ENCODE results near the gene GATA3.

The GATA3 gene

DNA sequence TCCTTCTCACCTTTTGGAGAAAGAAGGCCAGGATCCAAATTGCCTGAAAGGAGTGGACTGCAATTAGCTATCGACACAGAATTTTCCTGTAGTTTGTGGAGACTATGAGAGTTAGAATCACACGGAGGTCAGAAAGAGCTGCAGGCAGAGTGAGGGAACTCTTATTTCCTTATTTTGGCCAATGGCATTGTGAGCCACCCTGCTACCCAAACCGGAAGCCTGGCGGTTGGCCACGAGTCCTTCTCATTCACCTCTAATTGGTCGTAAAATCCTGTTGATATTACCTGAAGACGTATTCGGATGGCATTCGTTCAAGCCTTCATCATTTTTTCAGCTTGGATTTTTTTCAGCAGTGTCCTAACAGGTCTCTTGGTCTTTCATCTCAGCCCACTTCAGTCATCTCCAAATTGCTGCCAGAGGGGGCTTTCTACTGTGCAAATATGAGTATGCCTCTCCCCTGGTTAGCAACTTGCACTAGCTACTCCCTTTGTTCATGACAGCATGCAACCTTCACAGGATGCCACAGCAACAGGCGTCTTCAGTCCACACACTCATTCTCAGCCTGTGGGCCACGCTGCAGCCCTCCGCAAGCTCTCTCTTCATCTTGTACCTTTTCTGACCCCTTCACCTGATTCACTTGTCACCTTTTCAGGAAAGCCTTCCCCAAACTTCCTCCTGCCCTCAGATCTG lies 66.9 kb downstream of the GATA3 start:
- no peaks in the 10 kb centered on the region for H3K4me1 ChIP-seq
- no peak overlapping the region for H3K27ac ChIP-seq
- H3K9me3 ChIP-seq (ENCODE audit: control insufficient read depth, low read length), result no peaks in the 10 kb centered on the region
- H3K9ac ChIP-seq, result no peak overlapping the region
- no peak overlapping the region for H3K4me2 ChIP-seq (ENCODE audit: low read length)
- no peaks in the 10 kb centered on the region for H3K79me2 ChIP-seq
- no peaks in the 10 kb centered on the region for H3K36me3 ChIP-seq (ENCODE audit: control insufficient read depth, insufficient read depth, low read length)
- TF ChIP-seq, protein P1, sequence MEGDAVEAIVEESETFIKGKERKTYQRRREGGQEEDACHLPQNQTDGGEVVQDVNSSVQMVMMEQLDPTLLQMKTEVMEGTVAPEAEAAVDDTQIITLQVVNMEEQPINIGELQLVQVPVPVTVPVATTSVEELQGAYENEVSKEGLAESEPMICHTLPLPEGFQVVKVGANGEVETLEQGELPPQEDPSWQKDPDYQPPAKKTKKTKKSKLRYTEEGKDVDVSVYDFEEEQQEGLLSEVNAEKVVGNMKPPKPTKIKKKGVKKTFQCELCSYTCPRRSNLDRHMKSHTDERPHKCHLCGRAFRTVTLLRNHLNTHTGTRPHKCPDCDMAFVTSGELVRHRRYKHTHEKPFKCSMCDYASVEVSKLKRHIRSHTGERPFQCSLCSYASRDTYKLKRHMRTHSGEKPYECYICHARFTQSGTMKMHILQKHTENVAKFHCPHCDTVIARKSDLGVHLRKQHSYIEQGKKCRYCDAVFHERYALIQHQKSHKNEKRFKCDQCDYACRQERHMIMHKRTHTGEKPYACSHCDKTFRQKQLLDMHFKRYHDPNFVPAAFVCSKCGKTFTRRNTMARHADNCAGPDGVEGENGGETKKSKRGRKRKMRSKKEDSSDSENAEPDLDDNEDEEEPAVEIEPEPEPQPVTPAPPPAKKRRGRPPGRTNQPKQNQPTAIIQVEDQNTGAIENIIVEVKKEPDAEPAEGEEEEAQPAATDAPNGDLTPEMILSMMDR (IDR thresholded peaks at IDR 0.05), result no peak
- H3K27me3 ChIP-seq (ENCODE audit: control insufficient read depth, insufficient read depth, low read length), result no peaks in the 10 kb centered on the region
- H2AFZ ChIP-seq, result no peak overlapping the region
- no peak overlapping the region for H3K4me3 ChIP-seq (ENCODE audit: low read depth, low read length)

DNA sequence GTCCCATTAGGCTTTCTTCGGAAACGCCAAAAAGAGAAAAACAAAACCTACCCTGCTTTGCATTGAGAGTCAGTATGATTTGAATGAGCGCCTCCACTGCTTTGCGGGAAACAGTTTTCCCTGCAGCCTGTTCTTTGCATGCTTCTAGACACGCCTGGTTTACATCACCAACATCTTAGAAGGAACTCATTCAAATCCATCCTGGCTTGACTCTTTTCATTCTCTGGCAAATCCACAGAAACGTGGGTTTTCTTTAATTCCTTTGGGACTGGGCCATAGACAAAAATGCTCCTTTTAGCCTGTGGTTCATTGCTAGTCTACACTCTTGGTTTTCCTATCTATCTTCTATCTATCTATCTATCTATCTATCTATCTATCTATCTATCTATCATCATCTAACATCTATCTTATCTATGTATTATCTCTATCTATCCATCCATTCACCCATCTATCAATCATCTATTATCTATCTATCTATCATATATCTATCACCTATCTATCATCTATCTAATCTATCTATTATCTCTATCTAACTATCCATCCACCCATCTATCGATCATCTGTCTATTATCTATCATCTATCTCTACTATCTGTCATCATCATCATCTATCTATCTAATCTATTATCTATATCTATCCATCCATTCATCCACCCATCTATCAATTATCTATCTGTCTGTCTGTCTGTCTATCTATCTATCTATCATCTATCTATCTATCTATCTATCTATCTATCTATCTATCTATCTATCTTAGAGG lies 68.3 kb downstream of the GATA3 start:
- H3K79me2 ChIP-seq, result no peaks in the 10 kb centered on the region
- TF ChIP-seq, protein P1 (IDR thresholded peaks at IDR 0.05), result no peak

DNA sequence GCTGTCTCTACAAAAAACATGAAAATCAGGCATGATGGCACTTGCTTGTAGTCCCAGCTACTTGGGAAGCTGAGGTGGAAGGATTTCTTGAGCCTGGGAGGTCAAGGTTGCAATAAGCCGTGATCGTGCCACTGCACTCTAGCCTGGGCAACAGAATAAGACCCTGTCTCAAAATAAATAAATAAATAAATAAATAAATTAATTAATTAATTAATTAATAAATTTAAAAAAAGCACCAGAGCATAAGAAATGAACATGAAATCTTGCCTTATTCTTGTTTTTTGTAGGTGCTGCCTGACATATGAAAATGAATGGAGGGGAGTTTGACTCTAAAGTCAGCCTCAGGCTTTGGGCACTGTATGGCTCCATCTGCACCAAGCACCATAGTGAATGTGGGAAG lies 69.9 kb downstream of the GATA3 start:
- Histone ChIP-seq H3K9ac (no peak overlapping the region), H3K9me3 (ENCODE audit: control insufficient read depth, low read length) (no peaks in the 10 kb centered on the region), H3K4me3 (ENCODE audit: low read depth, low read length) (no peak overlapping the region), H3K4me2 (ENCODE audit: low read length) (no peak overlapping the region), H3K36me3 (ENCODE audit: control insufficient read depth, insufficient read depth, low read length) (no peaks in the 10 kb centered on the region), H3K4me1 (no peaks in the 10 kb centered on the region), H3K27ac (no peak overlapping the region), H2AFZ (no peak overlapping the region), H3K27me3 (ENCODE audit: control insufficient read depth, insufficient read depth, low read length) (no peaks in the 10 kb centered on the region), H3K79me2 (no peaks in the 10 kb centered on the region)
- TF ChIP-seq, protein P1 (IDR thresholded peaks at IDR 0.05), result no peak

More for the DNA sequence above, 68.3 kb downstream of the GATA3 start:
- Histone ChIP-seq H2AFZ (no peak overlapping the region), H3K27me3 (ENCODE audit: control insufficient read depth, insufficient read depth, low read length) (no peaks in the 10 kb centered on the region), H3K27ac (no peak overlapping the region), H3K9me3 (ENCODE audit: control insufficient read depth, low read length) (no peaks in the 10 kb centered on the region), H3K9ac (no peak overlapping the region), H3K4me1 (no peaks in the 10 kb centered on the region), H3K36me3 (ENCODE audit: control insufficient read depth, insufficient read depth, low read length) (no peaks in the 10 kb centered on the region), H3K4me2 (ENCODE audit: low read length) (no peak overlapping the region), H3K4me3 (ENCODE audit: low read depth, low read length) (no peak overlapping the region)
